HCEC 1CT (cell line): ENCODE results near the gene TNS1.

Experiments used
- DNase-seq: peaks from one replicate; pipeline ENCODE4 v3.0.0-alpha.2; 2017

The TNS1 gene

DNA sequence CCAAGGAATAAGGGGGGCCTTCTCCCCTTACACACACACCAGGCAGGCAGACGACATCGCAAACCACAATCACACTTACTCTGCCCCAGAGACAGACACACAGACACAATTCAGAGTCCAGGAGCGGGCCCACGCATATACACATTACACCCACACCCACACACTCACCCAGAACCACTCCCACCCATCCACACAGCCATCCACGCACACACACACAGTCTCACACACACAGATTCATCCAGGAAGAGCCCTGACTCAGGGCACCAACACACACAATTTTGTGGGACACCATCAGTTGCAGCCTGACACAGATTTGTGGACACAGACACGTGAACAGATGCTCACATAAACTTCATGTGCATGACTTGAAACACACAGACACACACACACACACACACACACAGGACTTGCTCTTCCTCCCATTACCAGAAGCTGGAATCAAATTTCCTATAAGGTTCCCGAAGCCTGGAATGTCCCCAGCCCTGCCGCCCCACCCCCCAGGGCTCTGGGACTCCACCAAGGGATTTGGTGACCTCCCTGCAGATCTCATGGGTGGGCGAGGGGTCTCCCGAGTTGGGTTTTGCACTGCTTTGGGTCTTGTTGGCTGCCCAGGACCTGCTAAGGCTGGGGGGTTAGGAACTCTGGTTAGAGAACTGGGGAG is 23.5 kb downstream of the TNS1 start:
- peak; percentile 43 for DNase-seq

DNA sequence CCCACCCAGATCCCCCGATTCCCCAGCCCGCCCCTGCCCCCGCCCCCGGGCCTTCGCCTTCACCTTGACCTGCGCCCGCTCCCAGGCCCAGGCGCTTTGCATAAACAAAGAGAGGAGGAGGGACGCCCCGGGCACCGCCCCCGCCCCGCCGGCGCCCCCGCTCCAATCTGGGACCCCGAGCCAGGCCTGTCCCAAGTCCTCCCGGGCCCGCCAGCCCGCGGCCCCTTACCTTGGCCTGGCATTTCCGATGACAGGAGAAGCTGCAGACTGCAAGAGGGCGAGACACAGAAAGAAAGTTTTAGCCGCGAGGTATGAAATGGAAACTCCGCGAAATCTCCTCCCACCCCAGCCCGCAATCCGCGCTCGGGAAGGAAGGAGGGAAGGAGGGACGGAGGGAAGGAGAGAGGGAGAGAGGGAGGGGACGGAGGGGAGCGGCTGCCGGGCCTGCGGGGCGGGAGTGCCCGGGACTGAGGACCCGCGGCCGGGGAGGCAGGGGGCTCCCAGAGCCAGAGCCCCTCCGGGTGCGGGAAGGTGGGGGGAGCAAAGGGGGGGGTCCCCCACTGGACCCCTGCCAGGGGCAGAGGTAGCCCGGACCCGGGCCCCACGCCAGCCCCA is 24.2 kb downstream of the TNS1 start:
- DNase-seq, result no peak

DNA sequence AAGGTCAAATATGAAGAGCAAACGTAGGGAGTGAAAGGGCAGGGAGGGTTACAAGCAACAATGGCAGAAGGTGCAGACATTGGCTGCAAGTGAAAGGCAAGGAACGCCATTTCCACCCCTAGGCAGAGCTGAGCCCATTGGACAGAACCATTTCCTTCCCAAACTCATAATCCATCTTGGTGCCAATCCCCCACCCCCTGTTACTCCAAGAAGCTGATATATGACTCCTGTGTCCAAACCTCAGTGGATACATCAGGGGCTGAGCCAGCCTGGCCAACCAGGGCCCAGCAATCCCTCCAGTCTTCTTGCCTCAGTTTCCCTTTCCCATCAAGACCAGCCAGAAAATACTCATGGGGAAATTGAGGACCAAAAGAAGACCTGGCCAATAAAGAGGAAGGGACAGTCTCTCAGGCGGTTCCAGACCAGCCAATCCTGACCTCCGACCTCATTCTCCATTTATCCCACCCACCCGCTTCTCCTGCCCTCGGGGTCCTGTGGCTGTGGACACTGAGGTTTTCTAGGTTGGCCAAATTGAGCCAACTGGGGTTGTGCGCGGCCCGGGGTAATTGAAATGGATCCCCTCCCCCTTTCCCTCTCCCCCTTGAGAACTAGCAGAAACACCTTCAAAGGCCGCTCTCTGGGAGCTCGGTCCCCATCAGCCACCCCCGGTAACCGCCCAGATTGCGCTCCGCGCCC is 24.8 kb downstream of the TNS1 start:
- DNase-seq, result no peak

GRCh38 chr2:217976301-217976700 is 26.5 kb downstream of the TNS1 start:
- no peak for DNase-seq

GRCh38 chr2:217975626-217976025 is 27.2 kb downstream of the TNS1 start:
- DNase-seq, result no peak

DNA sequence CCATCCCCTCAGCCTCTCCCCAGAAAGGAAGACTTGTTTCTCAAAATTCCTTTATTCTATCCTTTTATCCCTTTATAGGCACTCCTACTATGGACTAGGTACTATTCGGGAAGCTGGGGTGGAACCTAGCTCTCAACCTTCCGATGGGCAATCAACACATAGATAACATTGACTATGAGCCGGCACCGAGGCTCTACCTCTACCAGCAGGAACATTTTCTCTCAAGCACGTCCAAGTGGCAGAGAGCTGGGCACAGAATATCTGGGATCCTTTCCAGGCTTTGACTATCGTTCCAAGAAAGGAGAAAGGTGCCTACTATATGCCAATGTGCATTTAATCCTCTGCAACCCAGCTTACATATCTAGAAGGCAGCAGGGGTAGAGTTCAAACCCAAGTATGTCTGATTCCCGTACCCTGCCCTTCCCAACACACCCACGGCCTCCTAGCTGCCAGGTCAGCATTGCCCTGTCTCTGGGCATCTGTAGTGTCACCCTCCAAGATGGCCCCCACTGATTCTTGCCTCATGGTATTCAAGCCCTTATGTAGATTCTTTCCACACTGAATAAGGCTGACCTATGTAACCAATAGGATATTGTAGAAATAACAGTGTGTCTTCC is 28.3 kb downstream of the TNS1 start:
- DNase-seq, result no peak

DNA sequence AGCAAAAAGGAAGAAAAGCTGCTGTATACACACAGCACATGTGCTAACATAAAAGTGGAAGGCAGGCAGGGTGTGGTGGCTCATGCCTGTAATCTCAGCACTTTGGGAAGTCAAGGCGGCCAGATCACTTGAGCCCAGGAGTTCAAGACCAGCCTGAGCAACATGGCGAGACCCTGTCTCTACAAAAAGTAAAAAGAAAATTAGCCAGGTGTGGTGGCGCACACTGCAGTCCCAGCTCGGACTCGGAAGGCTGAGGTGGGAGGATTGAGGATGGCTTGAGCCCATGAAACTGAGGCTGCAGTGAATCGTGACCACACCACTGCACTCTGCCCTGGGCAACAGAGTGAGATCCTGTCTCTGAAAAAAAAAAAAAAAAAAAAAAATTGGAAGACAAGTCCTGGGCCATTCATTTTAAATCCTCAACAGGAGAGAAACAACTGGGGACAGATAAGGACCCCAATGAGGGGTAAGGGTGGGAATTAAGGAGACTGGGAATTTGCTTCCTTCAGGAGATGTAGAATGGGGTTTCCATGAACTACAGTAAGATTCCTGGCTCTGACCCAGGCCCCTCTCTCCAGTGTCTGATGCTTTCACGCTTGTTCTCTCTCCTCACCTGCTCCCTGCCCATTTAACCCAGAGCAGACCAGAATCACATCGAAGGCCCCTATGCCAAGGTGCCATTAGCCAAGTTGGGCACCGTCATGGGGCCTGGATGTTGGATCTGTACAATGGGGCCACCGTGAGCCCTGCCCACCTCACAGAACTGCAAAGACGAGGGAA is 29.6 kb downstream of the TNS1 start:
- no peak for DNase-seq

GRCh38 chr2:217972490-217972889 is 30.3 kb downstream of the TNS1 start:
- no peak for DNase-seq

DNA sequence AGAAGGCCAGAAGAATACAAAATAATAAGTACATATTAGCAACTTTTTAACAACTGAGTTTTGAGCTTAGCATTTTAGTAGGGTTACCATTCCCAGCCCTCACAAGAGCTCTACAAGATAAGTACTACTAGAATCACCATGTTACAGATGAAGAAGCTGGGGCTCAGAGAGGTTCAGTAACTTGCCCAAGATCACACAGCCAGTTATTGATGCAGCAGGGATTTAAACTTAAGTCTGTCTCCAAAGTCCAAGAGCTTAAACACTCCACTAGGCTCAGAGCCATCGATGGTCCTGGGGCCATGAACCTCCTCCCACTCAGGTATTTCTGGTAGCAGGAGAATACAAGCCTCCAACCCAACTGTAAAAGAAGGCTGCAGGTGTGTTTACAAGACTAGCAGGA is 30.8 kb downstream of the TNS1 start:
- no peak for DNase-seq

DNA sequence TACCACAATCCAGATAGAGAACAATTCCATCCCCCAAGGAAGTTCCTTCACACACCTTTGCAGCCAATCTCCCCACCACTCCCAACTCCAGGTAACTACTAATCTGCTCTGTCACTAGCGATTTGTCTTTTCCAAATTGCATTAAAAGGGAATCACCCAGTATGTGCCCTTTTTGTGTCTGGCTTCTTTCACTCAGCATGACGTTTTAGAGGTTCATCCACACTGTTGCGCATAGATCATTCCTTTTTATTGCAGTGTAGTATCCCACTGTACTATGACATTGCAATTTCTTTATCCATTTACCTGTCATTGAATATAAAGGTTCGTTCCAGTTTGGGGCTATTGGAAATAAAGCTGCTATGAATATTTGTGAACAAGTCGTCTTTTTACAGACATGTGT is 31.6 kb downstream of the TNS1 start:
- DNase-seq, result no peak

DNA sequence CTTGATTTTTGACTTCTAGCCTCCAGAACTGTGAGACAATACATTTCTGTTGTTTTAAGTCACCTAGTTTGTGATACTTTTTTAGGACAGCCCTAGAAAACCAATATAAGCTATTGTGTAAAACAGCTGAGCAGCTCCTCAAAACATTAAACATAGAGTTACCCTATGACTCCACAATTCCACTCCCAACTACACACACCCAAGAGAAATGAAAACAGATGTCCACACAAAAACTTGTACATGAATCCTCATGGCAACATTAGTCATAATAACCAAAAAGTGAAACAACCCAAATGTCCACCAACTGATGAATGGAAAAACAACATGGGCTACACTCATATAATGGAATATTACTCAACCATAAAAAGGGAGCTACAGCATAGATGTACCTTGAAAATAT is 32.6 kb downstream of the TNS1 start:
- peak; percentile 25 for DNase-seq

GRCh38 chr2:217969588-217969987 is 33.2 kb downstream of the TNS1 start:
- no peak for DNase-seq

DNA sequence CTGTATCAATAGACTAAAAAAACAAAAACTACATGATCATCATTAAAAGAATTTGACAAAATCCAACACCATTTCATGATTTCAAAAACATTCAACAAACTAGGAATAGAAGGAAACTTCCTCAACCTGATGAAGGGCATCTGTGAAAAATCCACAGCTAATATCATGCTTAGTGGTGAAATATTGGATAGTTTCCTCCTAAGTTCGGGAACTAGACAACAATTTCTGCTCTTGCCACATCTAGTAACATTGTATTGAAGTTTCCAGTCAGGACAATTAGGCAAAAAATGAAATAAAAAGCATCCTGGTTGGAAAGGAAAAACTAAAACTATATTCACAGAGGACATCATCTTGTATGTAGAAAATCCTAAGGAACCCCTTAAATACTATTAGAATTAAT is 34.8 kb downstream of the TNS1 start:
- no peak for DNase-seq

DNA sequence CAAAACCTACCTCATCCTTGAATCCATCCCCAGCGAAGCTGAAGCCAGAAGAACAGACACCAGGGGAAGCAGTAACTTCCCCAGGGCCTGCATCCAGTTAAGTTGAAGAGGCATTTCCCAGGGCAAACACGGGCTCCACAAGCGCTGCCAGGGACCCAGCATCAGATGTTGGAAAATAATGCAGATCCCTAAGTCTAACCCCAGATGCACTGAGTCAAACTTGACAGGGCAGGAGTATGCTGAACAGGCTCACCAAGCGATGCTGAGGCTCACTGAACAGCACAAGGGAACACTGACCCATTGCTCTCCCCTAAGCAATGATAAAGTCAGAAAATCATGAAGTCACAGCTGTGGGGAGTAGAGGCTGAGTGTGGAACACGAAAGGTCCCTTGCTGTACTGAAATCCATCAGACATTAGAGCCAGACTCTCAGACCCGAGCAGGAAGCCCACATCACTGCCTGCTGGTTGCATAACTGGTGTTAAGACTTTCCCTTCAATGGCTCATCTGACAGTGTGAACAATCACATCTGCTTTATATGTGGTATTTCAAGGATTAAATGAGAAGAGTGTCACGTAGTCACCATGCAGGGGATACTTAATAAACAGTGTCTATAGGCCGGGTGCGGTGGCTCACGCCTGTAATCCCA is 36.2 kb downstream of the TNS1 start:
- DNase-seq, result peak; percentile 57

- no peak for DNase-seq
Observed at GRCh38 chr2:217964275-217965161, 38.3 kb downstream of the TNS1 start.

DNA sequence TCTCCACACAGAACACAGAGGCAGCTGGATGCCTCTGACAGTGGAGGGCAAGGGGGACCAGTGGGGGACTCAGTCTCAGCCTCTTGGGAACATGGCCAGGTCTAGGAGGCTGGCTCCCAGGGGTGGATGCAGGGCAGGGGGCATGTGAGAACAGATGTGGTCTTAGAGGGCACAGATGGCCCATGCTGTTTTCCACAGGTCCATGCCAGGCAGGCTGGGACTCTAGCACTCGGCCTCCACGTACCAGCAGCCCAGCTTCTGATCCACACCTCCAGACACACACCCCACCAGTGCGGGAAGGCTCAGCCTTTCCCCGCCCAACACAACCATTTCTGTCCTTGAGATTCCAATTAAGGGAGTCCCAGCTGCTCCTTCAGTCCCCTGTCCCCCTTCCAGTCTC is 42.4 kb downstream of the TNS1 start:
- no peak for DNase-seq

DNA sequence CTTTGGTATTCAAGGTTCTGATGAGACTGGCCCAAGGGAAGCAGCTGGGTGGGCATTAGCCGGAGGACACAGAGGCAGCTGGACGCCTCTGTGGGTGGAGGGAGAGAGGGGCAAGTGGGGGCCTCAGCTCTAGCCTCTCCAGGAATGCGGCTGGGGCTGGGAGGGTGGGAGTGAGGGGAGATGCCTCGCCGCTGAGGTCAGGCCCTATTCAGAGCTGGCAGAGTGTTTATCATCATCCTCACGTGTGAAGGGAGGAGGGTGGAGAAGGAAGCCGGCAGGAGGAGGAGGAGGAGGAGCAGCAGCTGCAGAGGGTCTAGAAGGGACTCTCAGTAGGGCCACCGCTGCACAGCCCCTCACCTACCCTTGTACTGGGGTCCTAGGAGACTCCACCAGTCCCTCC is 43.1 kb downstream of the TNS1 start:
- no peak for DNase-seq

DNA sequence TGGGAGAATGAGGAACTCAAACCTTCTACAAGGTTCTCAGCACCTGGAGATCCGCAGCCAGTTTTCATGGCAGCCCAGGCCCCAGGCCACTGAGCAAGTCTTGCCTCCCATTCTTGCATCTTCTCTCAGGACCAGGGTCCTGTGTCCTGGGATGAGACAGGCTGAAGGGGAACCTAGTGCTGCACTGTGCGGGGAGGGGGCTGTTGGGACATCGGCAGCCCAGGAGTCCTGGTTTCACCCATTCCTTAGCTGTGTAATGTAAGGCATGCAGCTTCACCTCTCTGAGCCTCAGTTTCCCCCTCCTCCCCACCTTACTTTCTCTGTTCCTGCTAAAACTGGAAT is 43.9 kb downstream of the TNS1 start:
- no peak for DNase-seq

DNA sequence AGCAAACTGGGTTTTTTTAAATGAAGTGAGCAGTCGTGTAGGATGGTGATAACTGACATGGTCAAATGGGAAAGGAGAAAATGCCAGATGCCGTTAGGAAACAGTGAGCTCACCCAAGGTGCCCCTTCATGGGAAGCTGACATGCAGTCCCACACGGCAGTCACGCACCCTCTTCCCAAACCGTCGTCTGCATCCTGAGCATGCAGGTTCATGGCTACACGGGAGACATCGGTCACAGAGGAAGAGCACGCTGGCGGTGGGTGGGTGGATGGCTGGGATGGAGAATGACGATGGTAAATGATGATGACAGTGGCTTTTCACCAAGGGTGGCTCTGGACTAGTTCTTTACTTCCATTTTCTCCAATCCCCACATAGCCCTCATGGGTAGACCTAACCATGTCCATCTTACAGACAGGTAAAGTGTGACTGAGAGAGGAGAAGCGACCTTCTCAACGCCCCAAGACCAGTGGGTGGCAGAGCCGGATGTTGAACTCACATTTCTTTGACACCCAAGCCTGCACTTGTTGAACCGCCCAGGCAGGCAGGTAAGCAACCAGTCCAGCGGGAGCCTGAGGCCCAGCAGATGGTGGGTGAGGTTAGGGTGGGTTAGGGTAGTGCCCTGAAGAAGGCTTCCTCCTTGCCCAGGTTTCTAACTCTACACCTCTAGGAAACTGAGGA is 44.5 kb downstream of the TNS1 start:
- DNase-seq, result no peak

DNA sequence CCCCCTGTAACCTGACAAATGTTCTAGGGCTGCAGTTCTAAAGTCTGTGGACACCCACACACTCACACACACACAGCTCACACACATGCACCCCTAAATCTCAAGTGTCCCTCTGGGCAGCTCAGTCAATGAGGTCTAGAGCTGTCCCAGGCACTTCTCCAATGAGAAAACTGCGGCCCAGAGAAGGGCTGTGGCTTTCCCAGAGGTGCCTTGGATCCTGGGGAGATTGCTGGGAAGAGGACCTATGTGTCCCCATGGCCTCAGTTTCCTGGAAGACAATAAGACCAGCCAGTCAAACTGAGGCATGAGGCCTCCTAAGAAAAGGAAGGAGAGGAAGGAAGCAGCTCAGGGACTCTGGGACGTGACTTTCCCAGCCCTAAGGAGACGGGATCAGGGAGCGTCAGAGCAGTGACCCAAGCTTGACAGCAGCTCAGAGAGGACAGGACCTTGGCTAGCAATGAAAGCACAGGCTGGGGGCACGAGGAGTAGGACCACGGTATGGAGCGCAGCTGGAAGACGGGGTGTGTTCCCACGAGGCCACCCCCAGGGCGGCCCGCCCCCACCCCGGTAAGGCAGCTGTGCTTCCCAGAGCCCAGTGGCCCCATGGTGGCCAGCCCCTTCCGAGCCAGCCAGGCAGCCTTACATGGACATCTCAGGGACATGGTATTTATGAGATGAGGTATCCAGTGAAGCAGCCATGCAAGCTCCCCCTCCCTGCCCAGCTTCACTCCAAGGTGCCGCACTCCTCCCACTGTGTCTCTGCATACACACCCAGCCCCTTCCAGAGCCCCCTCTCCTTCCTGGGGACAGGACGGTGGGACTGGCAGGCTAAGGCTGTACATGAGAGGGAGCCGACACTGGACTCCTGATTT is 46.0 kb downstream of the TNS1 start:
- no peak for DNase-seq
